T-helper 2 cell treated with Interferon-gamma antibody and Interleukin-4, amounts not matched to agents 100 ng/mL and 5 ng/mL, for 36 hours (primary cell): Measurements from ENCODE around the gene DCBLD2. TPM values are rescaled to one million over a fixed set of nuclear protein-coding genes. Genes with fewer than 3 reads are reported as not detected.

Experiments
- intact Hi-C: fragments of 100-400 bp; cut with micrococcal nuclease; formaldehyde crosslinking; loops from one replicate; pipeline ENCODE4 v1.15.1; 2023
- total RNA-seq: library from RNA; stranded (reverse); gene quantifications from 2 replicates; pipeline ENCODE4 v1.2.3, GENCODE V29; 2022

The DCBLD2 gene, protein sequence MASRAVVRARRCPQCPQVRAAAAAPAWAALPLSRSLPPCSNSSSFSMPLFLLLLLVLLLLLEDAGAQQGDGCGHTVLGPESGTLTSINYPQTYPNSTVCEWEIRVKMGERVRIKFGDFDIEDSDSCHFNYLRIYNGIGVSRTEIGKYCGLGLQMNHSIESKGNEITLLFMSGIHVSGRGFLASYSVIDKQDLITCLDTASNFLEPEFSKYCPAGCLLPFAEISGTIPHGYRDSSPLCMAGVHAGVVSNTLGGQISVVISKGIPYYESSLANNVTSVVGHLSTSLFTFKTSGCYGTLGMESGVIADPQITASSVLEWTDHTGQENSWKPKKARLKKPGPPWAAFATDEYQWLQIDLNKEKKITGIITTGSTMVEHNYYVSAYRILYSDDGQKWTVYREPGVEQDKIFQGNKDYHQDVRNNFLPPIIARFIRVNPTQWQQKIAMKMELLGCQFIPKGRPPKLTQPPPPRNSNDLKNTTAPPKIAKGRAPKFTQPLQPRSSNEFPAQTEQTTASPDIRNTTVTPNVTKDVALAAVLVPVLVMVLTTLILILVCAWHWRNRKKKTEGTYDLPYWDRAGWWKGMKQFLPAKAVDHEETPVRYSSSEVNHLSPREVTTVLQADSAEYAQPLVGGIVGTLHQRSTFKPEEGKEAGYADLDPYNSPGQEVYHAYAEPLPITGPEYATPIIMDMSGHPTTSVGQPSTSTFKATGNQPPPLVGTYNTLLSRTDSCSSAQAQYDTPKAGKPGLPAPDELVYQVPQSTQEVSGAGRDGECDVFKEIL
- 2.4 TPM in 2 replicates for total RNA-seq

DNA sequence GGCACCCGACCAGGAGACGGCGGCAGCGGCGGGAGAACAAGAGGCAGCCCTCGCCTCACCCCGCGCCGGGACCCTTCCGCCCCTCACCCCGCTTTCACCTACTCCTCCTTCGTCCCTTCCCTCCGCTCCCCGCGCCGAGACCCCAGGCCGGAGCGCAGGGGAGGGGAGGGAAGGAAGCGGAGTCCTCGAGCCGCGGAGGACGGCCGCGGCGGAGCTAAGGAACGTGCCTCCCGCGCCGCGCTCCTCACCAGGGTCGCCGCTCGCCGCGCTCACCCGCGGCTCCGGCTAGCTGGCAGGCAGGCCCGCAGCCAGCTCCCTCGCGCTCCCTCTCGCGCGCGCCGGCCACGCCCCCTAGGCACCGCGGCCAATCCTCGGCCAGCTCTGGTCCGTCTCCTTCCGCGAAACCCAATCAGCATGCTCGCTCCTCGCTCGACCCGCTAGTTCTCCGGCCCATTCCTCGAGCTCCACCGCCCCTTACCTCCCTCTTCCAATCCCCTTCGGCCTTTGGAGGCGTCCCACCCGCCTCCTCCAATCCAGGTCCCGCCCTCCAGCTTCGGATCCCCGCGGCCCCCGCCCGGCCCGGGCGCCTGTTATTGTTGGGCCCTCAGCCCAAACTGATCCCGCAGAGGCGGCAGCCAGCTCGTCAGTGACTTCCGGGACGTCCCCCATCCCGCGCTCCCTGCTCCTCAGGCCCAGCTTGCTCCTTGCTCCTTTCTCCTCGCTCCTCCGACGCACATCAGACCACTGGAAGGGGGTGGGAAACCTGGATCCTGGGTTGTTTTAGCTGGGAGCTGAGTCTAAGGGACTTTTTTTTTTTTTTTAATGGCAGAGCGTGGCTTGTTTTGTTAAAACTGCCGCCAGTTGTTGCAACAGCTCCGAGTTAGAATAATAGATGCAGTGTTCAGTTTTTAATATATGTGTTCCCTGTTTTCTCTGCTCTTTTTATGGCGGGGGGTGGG lies at the start of gene DCBLD2:
Gene DCBLD2 (minus strand): TSS at position 304 of the 959 bp plus-strand sequence. CDS start 369 bp downstream, outside the sequence.
- intact Hi-C loops, result loop anchor here (1.0 to 10.0 kb wide), 8 partner anchors 84 to 1501 kb away; partner anchors contain the start of genes ARL6, CLDND1, CMSS1 and CPOX

DNA sequence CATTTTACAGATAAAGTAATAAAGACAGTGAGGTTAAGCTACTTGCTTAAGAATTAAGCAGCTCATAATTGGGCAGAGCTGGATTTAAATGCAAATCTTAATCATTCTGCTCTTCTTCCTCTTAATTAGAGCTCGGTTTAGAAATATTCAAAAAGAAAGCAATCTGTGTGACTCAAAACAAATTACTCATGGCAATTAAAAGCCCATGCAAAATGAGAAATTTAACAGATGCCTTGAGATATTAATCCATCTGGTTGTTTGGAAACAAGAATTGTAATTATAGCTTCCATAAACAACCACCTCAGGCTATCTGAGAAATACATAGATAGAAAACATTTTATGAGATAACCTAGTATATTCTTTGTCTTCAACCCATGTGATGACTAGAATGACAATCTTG lies 44.2 kb upstream of the DCBLD2 start:
- intact Hi-C loops, result no loop called here

DNA sequence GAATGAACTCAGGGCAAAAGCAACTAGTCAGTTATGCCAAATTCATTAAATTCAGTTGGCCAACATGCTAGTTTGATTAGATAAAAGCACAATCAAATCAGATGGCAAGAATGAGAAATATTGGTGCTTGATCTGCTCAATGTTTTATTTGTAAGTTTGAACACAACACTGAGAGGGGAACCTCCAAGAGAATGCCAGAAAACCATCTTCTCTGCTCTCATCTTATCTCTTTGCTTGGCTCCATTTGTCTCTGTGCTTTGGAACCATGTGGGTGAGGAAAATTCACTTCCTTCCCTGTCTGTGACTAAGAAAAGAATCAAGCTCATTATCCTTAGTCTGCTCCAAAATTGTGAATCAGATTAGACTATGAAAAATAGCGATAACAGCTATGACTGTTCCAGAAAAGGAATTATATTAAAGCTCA lies 43.6 kb upstream of the DCBLD2 start:
- intact Hi-C loops, result no loop called here

DNA sequence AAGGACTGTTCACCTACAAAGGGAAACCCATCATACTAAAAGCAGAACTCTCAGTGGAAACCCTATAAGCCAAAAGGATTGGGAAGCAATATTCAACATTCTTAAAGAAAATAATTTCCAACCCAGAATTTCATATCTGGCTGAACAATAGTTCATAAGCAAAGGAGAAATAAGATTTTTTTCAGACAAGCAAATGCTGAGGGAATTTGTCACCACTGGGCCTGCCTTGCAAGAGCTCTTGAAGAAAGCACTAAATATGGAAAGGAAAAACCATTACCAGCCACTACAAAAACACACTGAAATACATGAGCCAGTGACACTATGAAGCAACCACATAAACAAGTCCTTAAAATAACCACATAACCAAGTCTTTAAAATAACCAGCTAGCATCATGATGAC lies 28.9 kb upstream of the DCBLD2 start:
- intact Hi-C loops, result no loop called here

DNA sequence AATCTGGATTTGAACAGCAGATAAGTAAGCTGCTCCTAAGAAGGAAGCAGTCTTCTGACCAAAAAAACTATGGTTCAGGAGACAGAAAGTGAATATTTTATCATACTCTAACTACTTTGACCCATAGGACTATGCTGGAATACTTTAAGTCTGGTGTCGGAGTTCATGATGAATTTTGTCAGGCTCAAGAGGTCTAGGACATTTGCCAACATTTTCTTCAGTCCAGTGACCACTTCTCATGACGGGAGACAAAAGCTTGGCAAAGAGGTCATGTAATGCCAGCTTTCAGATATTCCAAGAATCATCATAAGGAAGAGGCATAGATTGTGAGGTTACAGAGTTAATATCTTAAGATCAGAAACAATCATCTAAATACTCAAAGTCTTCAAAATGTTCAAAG lies 20.5 kb upstream of the DCBLD2 start:
- intact Hi-C loops, result no loop called here

DNA sequence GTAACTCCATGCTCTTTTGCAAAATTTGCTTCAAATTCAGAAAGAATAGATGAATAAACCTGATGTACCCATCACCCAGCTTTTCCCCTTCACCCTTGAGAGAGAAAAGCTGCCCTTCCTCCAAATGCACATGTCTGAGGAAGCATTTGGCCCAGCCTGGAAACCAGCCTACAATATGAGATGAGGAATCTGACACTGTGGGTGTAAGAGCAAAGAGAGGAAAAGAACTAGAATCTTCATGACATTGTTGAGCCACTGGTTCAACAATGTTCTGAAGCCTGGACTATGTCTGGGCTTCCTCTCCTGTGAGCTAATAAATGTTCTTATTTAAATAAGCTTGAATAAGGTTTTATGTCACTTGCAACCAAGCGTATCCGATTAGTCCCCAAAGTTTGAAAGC lies 18.7 kb upstream of the DCBLD2 start:
- intact Hi-C loops, result no loop called here

DNA sequence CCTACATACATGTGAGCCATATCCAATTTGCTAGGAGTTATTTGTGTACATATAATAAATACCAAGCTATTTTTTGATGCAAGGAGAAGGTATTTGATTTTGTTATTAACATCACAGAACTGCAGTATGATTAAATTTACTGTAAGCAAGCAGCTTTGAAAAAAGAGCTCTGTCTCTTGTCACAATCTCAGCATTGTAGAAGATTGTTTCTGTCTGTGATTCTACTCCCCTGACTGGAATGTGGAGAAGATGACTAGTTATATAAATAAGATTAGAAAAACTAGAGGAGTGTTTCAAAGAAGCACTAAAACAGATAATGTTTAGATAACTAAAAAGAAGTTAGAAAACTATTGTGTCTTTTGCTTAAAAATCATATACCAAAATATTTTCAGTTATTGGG lies 17.1 kb upstream of the DCBLD2 start:
- intact Hi-C loops, result no loop called here

DNA sequence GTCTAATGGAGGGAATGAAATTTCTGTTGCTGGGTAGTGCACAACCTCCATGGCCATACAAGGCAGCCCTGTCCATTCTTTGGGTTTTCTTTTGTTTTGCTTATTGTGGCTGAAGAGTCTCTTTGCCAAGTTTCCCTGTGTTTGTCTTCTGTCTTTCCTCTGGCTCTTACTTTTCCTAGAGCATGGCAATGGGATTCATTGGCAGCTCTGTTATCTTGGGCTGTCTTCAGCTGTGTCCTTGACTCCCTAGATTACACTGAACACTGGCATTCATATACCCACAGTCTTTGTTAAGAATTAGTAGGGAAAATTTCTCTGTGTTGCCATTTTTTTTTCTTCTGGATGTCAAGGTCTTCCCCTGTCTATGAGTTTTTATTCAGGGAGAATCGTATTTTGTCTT lies 16.1 kb upstream of the DCBLD2 start:
- intact Hi-C loops, result no loop called here

DNA sequence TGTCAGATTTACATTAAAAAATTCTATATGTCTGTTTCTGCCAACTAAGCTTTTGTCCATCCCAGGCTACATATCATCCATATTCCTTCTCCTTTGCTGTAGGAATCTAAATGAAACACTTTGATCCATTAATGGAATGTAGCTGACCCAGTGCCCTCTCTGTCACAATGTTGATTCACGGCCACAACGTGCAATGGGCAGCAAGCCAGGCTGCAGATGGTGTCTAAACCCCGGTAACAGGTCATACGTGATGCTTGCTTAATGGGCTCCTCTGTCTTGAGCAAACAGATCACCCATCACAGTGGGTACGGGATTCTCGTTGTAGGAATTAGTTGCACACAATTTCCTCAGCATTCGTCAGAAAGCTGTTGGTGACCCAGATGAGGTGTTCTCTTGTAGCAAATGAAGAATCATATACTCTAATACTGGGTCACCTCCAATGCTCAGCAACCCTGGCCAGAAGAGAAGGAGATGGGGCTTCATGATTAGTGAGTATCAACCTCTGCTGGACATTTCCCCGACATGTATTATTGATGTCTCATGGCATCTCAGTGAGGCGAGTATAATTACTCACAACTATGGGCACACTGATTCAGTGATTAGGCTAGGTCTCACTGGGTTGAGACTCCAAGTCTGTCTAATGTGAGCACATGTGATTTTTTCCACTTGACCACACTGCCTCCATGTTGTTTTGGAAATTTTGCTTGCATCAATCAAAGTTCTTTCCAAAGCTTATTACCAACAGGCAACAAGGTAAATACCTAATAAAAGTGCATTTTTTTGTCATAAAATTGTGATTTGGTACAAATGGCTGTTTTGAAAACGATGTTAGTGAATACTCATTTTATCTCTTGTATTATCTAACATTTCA lies 12.9 kb upstream of the DCBLD2 start:
- intact Hi-C loops, result no loop called here

DNA sequence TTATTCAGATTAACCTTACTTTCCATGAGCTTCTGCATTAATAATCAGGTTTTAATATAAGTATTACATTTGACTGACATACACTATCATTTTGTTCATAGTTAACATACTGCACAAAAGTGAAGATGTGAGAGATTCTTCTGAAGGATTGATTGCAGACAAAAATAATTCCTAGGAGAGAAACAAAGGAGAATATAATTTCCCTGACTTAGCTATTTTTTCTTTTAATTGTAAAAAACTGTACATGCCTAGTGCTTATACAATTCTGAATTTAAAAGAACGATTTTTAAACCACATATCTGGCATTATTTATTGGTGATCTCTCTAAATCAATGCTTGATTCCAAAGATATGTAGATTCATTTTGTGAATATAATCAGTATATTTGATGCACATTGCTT lies 11.0 kb upstream of the DCBLD2 start:
- intact Hi-C loops, result no loop called here

DNA sequence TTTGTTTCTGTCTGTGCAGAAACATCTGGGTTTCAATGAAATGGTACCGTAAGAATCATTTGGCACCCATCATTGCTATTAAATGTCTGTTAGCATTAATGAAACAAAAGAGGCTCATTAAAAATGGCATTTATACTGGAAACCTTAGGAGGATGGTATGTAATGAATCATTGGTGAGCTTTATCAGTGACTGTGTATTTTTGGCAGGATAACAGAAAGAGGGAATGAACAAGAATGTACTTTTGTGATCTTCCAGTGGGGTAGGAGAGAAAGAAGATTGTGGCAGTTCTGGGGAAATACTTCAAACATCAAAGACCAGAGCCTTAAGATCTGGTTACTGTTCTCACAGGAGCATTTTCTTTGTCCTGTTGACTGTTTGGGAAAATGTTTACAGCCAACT lies 4.7 kb upstream of the DCBLD2 start:
- intact Hi-C loops, result loop anchor here (10.0 kb wide), 1 partner anchor 909 kb away; the partner anchor contains the start of gene CMSS1

DNA sequence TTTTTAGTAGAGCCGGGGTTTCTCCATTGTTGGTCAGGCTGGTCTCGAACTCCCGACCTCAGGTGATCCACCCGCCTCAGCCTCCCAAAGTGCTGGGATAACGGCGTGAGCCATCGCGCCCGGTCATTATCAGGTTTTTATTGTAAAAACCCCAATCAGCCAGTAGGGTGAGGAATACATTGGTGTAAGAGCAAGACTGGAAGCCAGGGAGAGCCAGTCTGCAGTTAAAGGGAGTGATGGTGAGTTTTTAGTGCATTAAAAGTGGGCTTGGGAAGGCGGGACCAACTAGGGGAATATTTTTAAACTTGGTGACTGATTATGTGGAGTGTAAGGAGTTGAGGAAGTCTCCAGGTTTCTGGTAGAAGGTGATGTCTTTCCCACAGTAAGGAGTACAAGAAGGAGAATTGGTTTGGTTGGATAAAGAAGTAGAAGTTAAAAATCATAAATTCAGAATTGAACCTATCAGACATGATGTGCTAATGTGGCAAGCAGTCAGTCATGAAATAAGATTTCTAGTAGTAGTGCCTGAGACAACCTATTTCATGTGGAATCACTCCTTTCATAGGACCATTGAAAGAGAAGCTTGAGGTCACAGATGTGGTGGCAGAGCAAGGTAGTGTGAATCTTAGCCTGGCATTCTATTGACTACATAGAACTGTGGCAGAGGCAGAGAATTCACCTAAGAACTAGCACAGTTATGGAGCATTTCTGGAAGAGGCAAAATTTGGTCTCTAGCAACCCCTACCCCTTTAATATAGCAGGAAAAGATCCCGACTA lies 2.4 kb upstream of the DCBLD2 start:
- intact Hi-C loops, result loop anchor here (5.0 to 10.0 kb wide), 4 partner anchors 87 to 1498 kb away; partner anchors contain the start of genes CMSS1, GABRR3, LNP1 and TOMM70

DNA sequence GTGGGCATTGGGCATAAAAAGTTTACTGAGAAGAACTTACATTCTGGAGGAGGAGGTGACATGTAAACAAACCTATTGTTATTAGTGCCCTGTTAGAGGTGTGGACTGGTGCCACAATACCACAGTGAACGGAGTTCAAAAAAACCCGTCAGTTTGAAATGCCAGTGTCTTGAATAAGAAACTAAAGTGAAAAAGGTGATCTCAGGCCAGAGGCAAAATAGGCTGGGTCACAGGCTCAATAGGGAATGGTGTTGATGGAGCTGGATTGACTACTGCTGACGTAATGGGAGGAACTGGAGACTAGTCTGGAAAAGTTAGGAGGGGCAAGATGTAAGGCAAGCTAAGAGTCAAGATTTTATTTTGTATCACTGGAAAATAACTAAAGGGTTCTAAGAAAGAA lies 1.6 kb upstream of the DCBLD2 start:
- intact Hi-C loops, result loop anchor here (5.0 to 10.0 kb wide), 4 partner anchors 86 to 1499 kb away; partner anchors contain the start of genes CMSS1, GABRR3, LNP1 and TOMM70

DNA sequence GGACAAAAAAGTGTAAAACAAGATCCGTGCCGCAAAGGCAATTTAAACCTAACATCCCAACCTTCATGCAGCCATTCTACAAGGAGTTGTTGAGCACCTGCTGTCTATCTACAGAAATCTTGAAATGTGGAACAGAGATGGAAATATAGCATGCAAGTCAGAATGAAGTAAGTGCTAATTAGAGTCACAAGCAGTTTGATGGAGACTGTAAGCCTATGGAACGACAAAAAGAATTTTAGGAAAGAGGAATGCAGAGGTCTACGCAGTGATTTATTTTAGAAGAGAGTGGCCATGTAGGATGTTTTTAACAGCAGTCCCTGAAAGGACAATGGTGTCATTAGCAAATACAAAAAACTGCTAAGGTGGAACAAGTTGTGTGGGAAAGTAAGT lies 851 bp upstream of the DCBLD2 start:
- intact Hi-C loops, result loop anchor here (5.0 to 10.0 kb wide), 4 partner anchors 85 to 1500 kb away; partner anchors contain the start of genes CMSS1, GABRR3, LNP1 and TOMM70

DNA sequence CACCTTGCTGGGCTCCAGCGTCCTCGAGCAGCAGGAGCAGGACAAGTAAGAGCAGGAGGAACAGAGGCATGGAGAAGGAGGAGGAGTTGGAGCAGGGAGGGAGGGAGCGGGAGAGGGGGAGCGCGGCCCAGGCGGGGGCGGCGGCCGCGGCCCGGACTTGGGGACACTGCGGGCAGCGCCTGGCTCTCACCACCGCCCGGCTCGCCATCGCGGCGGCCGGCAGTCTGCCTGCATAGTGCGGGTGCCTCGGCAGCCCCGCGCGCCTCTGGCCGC lies 440 bp downstream of the DCBLD2 start:
- intact Hi-C loops, result loop anchor here (1.0 to 10.0 kb wide), 8 partner anchors 84 to 1501 kb away; partner anchors contain the start of genes ARL6, CLDND1, CMSS1 and CPOX

DNA sequence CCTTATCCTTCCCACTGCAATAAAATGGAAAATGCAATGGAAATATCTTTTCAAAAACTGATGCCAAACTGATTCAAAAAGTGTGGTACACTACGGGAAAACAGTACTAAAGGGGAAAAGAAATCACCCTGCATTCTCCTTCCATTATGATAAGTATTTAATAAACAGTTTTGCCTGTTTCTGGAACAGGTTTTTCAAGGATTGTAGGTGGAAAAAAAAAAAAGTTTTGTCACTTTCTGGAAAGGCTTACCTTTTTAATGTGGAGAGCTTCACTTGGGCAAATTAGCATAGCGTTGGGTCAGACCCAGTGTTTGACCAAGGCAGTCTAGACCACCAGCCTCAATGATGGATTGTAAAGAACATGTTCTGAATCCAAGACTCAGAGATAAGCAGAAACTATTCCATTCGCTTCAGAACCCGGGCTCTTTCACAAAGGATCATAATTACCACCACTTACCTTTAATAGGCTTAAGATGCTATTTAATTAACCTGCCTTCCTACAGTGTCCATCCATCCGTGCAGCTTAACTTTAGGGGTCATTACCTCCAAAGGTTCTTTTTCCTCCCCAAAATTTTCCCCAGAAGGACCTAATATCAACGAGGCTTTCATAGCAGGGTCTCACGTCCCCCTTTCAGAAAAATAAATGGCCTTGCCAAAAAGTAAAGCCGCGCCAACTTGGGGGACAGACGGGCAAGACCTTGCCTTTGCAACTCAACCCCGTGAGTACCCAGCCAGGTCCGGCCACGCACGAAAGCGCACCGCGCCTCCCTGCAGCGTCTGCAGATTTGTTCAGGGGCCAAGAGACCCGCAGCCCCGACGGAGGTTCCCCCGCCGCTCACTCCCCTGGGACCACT lies 1.0 kb downstream of the DCBLD2 start:
- intact Hi-C loops, result loop anchor here (1.0 to 10.0 kb wide), 8 partner anchors 83 to 1502 kb away; partner anchors contain the start of genes ARL6, CLDND1, CMSS1 and CPOX

DNA sequence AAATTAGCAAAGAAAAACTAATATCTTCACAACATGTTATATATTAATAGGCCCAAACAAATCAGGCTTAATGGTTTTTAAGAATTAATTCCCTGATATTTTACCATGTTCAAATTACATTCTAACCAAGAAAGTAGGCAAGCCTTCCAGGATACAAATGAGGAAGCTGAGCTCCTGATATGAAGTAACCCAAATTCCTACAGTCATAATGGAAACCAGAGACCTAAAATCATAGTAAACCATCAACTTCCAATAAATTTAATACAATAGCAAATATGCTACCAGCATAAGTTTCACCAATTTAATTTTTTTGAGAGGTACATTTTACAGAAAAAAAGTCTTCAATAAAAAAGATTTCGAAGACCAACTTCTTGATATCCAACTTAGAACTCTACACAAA lies 3.8 kb downstream of the DCBLD2 start:
- intact Hi-C loops, result no loop called here
